Gastrocnemius medialis (tissue), 4 donors: ENCODE data around the gene ICE1. TPM values are rescaled to one million over a fixed set of nuclear protein-coding genes. Genes with fewer than 3 reads are reported as not detected.
A peak's percentile ranks its signal among the peaks of the same experiment; 100 is the strongest.
"Not testable (repeated sequence)": the region's sequence is repeated elsewhere in the genome, so short reads cannot be mapped to it uniquely, and the experiment has no call there.

Source experiments
- ATAC-seq, 2 donors: fragments of 150-250 bp; one replicate each; pipeline ENCODE4 v1.9.1; 2016
- DNase-seq, 2 donors: peaks; one replicate each; pipeline ENCODE4 v3.0.0-alpha.2; 2019
- H3K27ac ChIP-seq, 4 donors: fragments of 200-600 bp; sonication (generic); 1 replicate in 1 of 4; 2 replicates in 3 of 4; pipeline ENCODE4 v1.5.1; 2016 to 2018; ENCODE audit warnings: mild to moderate bottlenecking in 2 of 4, moderate library complexity in 1 of 4
- H3K27me3 ChIP-seq, 3 donors: fragments of 200-600 bp; sonication (generic) in 2 of 3; 1 replicate in 1 of 3; 2 replicates in 2 of 3; pipeline versions ENCODE4 v1.5.1 to v1.6.0; 2016 to 2019; ENCODE audit warnings: mild to moderate bottlenecking in 1 of 3, moderate library complexity in 1 of 3
- H3K36me3 ChIP-seq, 2 donors: fragments of 200-600 bp; sonication (generic) in 1 of 2; one replicate each; pipeline ENCODE4 v1.5.1; 2017 to 2018
- H3K4me1 ChIP-seq, 2 donors: fragments of 200-600 bp; sonication (generic) in 1 of 2; one replicate each; pipeline ENCODE4 v1.5.1; 2016 to 2017; ENCODE audit warnings: mild to moderate bottlenecking in 2 of 2
- H3K4me3 ChIP-seq, 4 donors: fragments of 200-600 bp; sonication (generic) in 3 of 4; 1 replicate in 1 of 4; 2 replicates in 3 of 4; pipeline ENCODE4 v1.5.1; 2016 to 2019; ENCODE audit warnings: mild to moderate bottlenecking in 2 of 4
- H3K9me3 ChIP-seq, 3 donors: fragments of 200-600 bp; sonication (generic) in 2 of 3; 1 replicate in 1 of 3; 2 replicates in 2 of 3; pipeline ENCODE4 v1.5.1; 2016 to 2019
- POLR2A ChIP-seq, 2 donors: fragments of 450-650 bp; IDR thresholded peaks; one replicate each; pipeline ENCODE4 v1.6.1; 2017; ENCODE audit warnings: antibody characterized with exemption in 2 of 2, mild to moderate bottlenecking in 2 of 2, moderate library complexity in 2 of 2
- in situ Hi-C, 4 donors: fragments of 200-750 bp; cut with MboI; loops; one replicate each; pipeline versions ENCODE4 v1.15.0 to v1.8.0; 2017; ENCODE audit warnings: low sequenced_read_pairs in 4 of 4
- intact Hi-C: fragments of 100-400 bp; cut with DNase I; formaldehyde crosslinking; loops from one replicate; pipeline ENCODE4 v1.15.1; 2023; ENCODE audit warnings: low total_unique reads
- total RNA-seq, 4 donors: library from RNA; depleted of rRNA; stranded (reverse); fragments of >200 nt; gene quantifications; one replicate each; pipeline versions ENCODE4 v1.1.0 to v1.2.3, GENCODE V29; 2016
- TF ChIP-seq, protein P1 (sequence below), 5 experiments: fragments of 450-650 bp in 3 of 5; fragments of 200-600 bp in 2 of 5; sonication (generic) in 2 of 5; IDR thresholded peaks in 4 of 5; conservative IDR thresholded peaks in 1 of 5; 1 replicate in 4 of 5; 2 replicates in 1 of 5; pipeline ENCODE4 v1.5.1; 2016 to 2019; ENCODE audit warnings: antibody characterized with exemption in 5 of 5, mild to moderate bottlenecking in 3 of 5, moderate library complexity in 3 of 5

The ICE1 gene
- total RNA-seq, 4 donors from 2014 or later, result 24.9 to 34.7 (median 32.7) TPM

- in situ Hi-C loops, result no loop called here
- Histone ChIP-seq H3K4me3 (no peak overlapping the region), H3K4me1 (no peaks in the 10 kb centered on the region), H3K27me3 (no peaks in the 10 kb centered on the region), H3K36me3 (peaks cover 0 to 27% of the 10 kb centered on the region in 2 donors), H3K9me3 (no peaks in the 10 kb centered on the region), H3K27ac (peak overlapping the region in 1 of 4 donors; percentile 58)
- intact Hi-C loops, result loop anchor here (10.0 kb wide), 1 partner anchor 1922 kb away; the partner anchor contains the start of gene ADCY2
- ATAC-seq (peak in 1 of 2 donors; percentile 54), DNase-seq (no peak)
- TF ChIP-seq, protein P1, sequence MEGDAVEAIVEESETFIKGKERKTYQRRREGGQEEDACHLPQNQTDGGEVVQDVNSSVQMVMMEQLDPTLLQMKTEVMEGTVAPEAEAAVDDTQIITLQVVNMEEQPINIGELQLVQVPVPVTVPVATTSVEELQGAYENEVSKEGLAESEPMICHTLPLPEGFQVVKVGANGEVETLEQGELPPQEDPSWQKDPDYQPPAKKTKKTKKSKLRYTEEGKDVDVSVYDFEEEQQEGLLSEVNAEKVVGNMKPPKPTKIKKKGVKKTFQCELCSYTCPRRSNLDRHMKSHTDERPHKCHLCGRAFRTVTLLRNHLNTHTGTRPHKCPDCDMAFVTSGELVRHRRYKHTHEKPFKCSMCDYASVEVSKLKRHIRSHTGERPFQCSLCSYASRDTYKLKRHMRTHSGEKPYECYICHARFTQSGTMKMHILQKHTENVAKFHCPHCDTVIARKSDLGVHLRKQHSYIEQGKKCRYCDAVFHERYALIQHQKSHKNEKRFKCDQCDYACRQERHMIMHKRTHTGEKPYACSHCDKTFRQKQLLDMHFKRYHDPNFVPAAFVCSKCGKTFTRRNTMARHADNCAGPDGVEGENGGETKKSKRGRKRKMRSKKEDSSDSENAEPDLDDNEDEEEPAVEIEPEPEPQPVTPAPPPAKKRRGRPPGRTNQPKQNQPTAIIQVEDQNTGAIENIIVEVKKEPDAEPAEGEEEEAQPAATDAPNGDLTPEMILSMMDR (IDR thresholded peaks at IDR 0.05 in 4 of 5, conservative IDR thresholded peaks at IDR 0.05 in 1 of 5), result no peak
- TF ChIP-seq POLR2A (IDR thresholded peaks at IDR 0.05), result no peak
Measured at GRCh38 chr5:5473226-5473625, 50.7 kb downstream of the ICE1 start.

DNA sequence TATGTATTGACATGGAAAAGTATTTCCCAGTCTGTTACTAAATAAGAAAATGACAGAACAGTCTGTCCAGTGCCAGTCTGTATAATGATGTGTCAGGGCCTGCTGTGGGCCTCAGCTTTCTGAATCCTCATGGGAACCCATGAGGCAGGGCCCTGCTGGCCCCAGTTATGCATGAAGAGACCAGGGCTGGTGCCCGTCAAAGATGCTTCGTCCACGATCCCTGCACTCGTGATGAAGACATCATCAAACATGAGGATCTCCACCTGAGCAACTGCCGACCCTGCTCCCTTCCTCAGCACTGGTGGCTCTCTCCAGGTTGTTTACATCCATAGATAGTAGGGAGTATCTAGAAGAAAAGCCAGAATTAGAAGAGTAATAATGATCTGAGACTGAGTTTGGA lies 52.5 kb downstream of the ICE1 start:
- no peaks in the 10 kb centered on the region for H3K27me3 ChIP-seq
- H3K4me1 ChIP-seq, result no peaks in the 10 kb centered on the region
- no peaks in the 10 kb centered on the region for H3K9me3 ChIP-seq
- H3K4me3 ChIP-seq, result no peak overlapping the region
- H3K27ac ChIP-seq, result peak overlapping the region in 1 of 4 donors; percentile 58
- DNase-seq (no peak), ATAC-seq (no peak)
- intact Hi-C loops, result loop anchor here (10.0 kb wide), 1 partner anchor 1920 kb away; the partner anchor contains the start of gene ADCY2
- in situ Hi-C loops, result loop anchor here in 2 of 4 donors (25.0 kb wide), 1 partner anchor 1112 kb away; no protein-coding TSS in a partner anchor
- H3K36me3 ChIP-seq, result peaks cover 0 to 27% of the 10 kb centered on the region in 2 donors
- TF ChIP-seq POLR2A (IDR thresholded peaks at IDR 0.05), result no peak
- TF ChIP-seq, protein P1 (IDR thresholded peaks at IDR 0.05 in 4 of 5, conservative IDR thresholded peaks at IDR 0.05 in 1 of 5), result no peak

DNA sequence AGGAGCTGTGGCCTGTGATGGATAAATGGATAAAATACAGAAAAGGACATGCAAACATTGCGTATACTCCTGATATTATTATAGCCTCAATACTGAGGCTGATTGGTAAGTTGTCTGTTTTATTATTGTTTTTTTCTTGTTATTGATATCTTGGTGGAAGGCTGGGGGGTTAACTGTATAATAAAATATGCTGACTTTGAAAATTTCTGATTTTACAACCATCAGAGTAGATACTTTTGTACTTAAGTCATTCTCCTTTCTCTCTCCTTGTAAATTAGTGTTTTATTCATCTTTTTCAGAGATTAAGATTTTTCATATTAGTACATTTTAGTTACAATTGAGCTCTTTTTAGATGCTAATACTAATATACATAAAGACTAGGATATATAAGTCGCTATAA lies 53.5 kb downstream of the ICE1 start:
- Histone ChIP-seq H3K27ac (no peak overlapping the region), H3K27me3 (no peaks in the 10 kb centered on the region), H3K4me3 (no peak overlapping the region), H3K36me3 (peaks cover 0 to 27% of the 10 kb centered on the region in 2 donors), H3K4me1 (peaks cover 4 to 6% of the 10 kb centered on the region in 2 donors), H3K9me3 (no peaks in the 10 kb centered on the region)
- intact Hi-C loops, result loop anchor here (10.0 kb wide), 1 partner anchor 1919 kb away; the partner anchor contains the start of gene ADCY2
- TF ChIP-seq POLR2A (IDR thresholded peaks at IDR 0.05), result no peak
- TF ChIP-seq, protein P1 (IDR thresholded peaks at IDR 0.05 in 4 of 5, conservative IDR thresholded peaks at IDR 0.05 in 1 of 5), result no peak
- in situ Hi-C loops, result loop anchor here in 2 of 4 donors (25.0 kb wide), 1 partner anchor 1111 kb away; no protein-coding TSS in a partner anchor
- no peak for ATAC-seq
- DNase-seq, result no peak

GRCh38 chr5:5479578-5479977 lies 57.1 kb downstream of the ICE1 start:
- Histone ChIP-seq H3K27ac (peak overlapping the region in 2 of 4 donors; percentile 83 to 84), H3K36me3 (peaks cover 0 to 27% of the 10 kb centered on the region in 2 donors), H3K4me1 (peaks cover 23 to 28% of the 10 kb centered on the region in 2 donors)
- not testable (repeated sequence) for H3K27me3 ChIP-seq, ATAC-seq, DNase-seq, H3K4me3 ChIP-seq, H3K9me3 ChIP-seq
- in situ Hi-C loops, result loop anchor here in 2 of 4 donors (25.0 kb wide), 1 partner anchor 1108 kb away; no protein-coding TSS in a partner anchor
- intact Hi-C loops, result loop anchor here (10.0 kb wide), 1 partner anchor 1915 kb away; the partner anchor contains the start of gene ADCY2

- Histone ChIP-seq H3K36me3 (peaks cover 0 to 20% of the 10 kb centered on the region in 2 donors), H3K4me3 (no peak overlapping the region), H3K27me3 (no peaks in the 10 kb centered on the region), H3K27ac (peak overlapping the region; percentile 71 to 85 (median 84)), H3K4me1 (peaks cover 23 to 28% of the 10 kb centered on the region in 2 donors), H3K9me3 (no peaks in the 10 kb centered on the region)
- ATAC-seq, result no peak
- intact Hi-C loops, result loop anchor here (2.0 to 5.0 kb wide), 4 partner anchors 58 to 1347 kb away; partner anchors contain the start of genes ICE1 and TENT4A
- in situ Hi-C loops, result loop anchor here in 3 of 4 donors (10.0 to 25.0 kb wide), 2 partner anchors 1094 to 1107 kb away; no protein-coding TSS in a partner anchor
- no peak for DNase-seq
- no peak for TF ChIP-seq POLR2A (IDR thresholded peaks at IDR 0.05)
- TF ChIP-seq, protein P1 (IDR thresholded peaks at IDR 0.05 in 4 of 5, conservative IDR thresholded peaks at IDR 0.05 in 1 of 5), result no peak
Measured at GRCh38 chr5:5480481-5481111, 58.1 kb downstream of the ICE1 start.
